Stomach (tissue), 4 donors: ENCODE results near the gene CMYA5.

ENCODE experiments used
- POLR2AphosphoS5 ChIP-seq, 3 donors: sonication (generic); formaldehyde crosslinking; IDR thresholded peaks; one replicate each; pipeline ENCODE4 v1.6.1; 2016; ENCODE audit warnings: antibody characterized with exemption in 3 of 3
- TF ChIP-seq, protein P1 (sequence below), 7 experiments: fragments of 450-650 bp in 4 of 7; fragments of 200-600 bp in 3 of 7; sonication (generic) in 3 of 7; IDR thresholded peaks; one replicate each; pipeline ENCODE4 v1.5.1; 2016 to 2019; ENCODE audit warnings: antibody characterized with exemption in 7 of 7, control low read depth in 2 of 7, mild to moderate bottlenecking in 1 of 7

DNA sequence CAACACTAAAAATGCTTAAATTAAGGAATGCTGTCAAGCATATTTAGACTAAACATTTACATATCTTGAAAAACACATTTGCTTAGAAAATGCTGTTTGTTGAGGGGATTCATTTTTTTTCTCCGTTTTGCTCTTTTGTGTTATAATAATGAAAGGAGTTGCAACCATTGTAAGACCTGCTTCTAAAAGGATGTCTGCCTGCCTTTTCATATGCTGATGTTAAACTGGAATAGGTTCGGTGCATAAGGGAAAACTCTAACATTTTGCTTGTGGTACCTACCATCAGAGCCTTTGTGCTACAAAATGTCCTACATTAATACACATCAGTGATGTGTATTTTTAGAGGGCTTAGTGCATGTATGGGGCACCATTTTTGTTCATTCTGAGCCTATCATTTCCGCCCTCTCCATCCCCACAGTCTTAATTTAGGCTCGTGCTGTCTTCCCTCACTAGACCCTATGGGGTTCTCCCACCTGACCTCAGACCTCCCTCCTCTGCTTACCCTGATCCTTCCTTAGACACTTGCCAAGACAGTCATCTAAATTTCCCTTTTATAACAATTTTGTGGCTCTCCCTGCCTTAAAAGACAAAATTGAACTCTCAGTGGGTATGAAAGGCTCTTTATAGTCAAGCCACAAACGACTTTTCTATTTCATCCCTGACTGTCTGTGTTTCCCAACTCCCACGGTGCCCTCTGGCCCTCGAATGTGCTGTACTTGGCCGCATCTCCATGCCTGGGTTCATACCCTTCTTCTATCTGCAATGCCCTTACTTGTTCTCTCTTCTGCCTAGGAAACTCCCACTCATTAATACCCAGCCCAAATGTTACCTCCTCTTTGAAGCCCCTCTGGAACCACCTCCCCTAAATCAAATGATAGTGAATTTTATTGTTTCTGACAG lies 61.2 kb downstream of the CMYA5 start:
- TF ChIP-seq, protein P1, sequence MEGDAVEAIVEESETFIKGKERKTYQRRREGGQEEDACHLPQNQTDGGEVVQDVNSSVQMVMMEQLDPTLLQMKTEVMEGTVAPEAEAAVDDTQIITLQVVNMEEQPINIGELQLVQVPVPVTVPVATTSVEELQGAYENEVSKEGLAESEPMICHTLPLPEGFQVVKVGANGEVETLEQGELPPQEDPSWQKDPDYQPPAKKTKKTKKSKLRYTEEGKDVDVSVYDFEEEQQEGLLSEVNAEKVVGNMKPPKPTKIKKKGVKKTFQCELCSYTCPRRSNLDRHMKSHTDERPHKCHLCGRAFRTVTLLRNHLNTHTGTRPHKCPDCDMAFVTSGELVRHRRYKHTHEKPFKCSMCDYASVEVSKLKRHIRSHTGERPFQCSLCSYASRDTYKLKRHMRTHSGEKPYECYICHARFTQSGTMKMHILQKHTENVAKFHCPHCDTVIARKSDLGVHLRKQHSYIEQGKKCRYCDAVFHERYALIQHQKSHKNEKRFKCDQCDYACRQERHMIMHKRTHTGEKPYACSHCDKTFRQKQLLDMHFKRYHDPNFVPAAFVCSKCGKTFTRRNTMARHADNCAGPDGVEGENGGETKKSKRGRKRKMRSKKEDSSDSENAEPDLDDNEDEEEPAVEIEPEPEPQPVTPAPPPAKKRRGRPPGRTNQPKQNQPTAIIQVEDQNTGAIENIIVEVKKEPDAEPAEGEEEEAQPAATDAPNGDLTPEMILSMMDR (IDR thresholded peaks at IDR 0.05), result no peak
- no peak for TF ChIP-seq POLR2AphosphoS5 (IDR thresholded peaks at IDR 0.05)
